ENCODE data around the gene NUDT6.

NUDT6 gene

GRCh38 chr4:122896270-122896669 lies 26.1 kb downstream of the NUDT6 start:
- no peak overlapping the region for H3K4me3 ChIP-seq (ENCODE audit: low read depth, low read length)
- no peak for DNase-seq (ENCODE audit: low read depth)
- no peak for TF ChIP-seq CTCF (IDR thresholded peaks at IDR 0.05; ENCODE audit: control insufficient read depth, extremely low read depth, insufficient read depth)

GRCh38 chr4:122895336-122895995 lies 26.9 kb downstream of the NUDT6 start:
- H3K4me3 ChIP-seq (ENCODE audit: low read depth, low read length): no peak overlapping the region
- peak; percentile 59 for DNase-seq (ENCODE audit: low read depth)
- TF ChIP-seq CTCF (IDR thresholded peaks at IDR 0.05; ENCODE audit: control insufficient read depth, extremely low read depth, insufficient read depth): no peak

GRCh38 chr4:122894827-122895226 lies 27.6 kb downstream of the NUDT6 start:
- no peak for TF ChIP-seq CTCF (IDR thresholded peaks at IDR 0.05; ENCODE audit: control insufficient read depth, extremely low read depth, insufficient read depth)
- H3K4me3 ChIP-seq (ENCODE audit: low read depth, low read length): no peak overlapping the region
- no peak for DNase-seq (ENCODE audit: low read depth)

GRCh38 chr4:122890147-122890795 lies 32.1 kb downstream of the NUDT6 start:
- no peak for DNase-seq (ENCODE audit: low read depth)
- no peak for TF ChIP-seq CTCF (IDR thresholded peaks at IDR 0.05; ENCODE audit: control insufficient read depth, extremely low read depth, insufficient read depth)
- no peak overlapping the region for H3K4me3 ChIP-seq (ENCODE audit: low read depth, low read length)

- no peak for TF ChIP-seq CTCF (IDR thresholded peaks at IDR 0.05; ENCODE audit: control insufficient read depth, extremely low read depth, insufficient read depth)
- DNase-seq (ENCODE audit: low read depth): no peak
- H3K4me3 ChIP-seq (ENCODE audit: low read depth, low read length): no peak overlapping the region
Observed at GRCh38 chr4:122889726-122890125, 32.7 kb downstream of the NUDT6 start.

- H3K4me3 ChIP-seq (ENCODE audit: low read depth, low read length): no peak overlapping the region
- no peak for TF ChIP-seq CTCF (IDR thresholded peaks at IDR 0.05; ENCODE audit: control insufficient read depth, extremely low read depth, insufficient read depth)
- no peak for DNase-seq (ENCODE audit: low read depth)
Observed at GRCh38 chr4:122884499-122884898, 37.9 kb downstream of the NUDT6 start.
